Trophoblast cell (in vitro differentiated cells and primary cell): ENCODE measurements around the gene FOXL1.

Experiments used
- DNase-seq, 2 donors: peaks; one replicate each; pipeline ENCODE4 v3.0.0-alpha.2; 2016
- H2AFZ ChIP-seq: 2 replicates; pipeline ENCODE4 v1.6.1; 2013; ENCODE audit warnings: low read length, moderate library complexity, mild to moderate bottlenecking; ENCODE audit not compliant: insufficient read depth, poor library complexity
- H2AK5ac ChIP-seq: 2 replicates; pipeline ENCODE4 v1.6.1; 2013; ENCODE audit warnings: mild to moderate bottlenecking, low read length
- H2BK120ac ChIP-seq: 2 replicates; pipeline ENCODE4 v1.6.1; 2013; ENCODE audit warnings: low read length, mild to moderate bottlenecking, moderate library complexity; ENCODE audit not compliant: insufficient read depth, poor library complexity
- H2BK12ac ChIP-seq: 2 replicates; pipeline ENCODE4 v1.6.1; 2013; ENCODE audit warnings: mild to moderate bottlenecking, low read length, moderate library complexity
- H2BK5ac ChIP-seq: 2 replicates; pipeline ENCODE4 v1.6.1; 2013; ENCODE audit warnings: low read length, low read depth, moderate library complexity, mild to moderate bottlenecking; ENCODE audit not compliant: poor library complexity
- H3K14ac ChIP-seq: 2 replicates; pipeline ENCODE4 v1.6.1; 2013; ENCODE audit warnings: mild to moderate bottlenecking, low read length
- H3K18ac ChIP-seq: 2 replicates; pipeline ENCODE4 v1.6.1; 2013; ENCODE audit warnings: mild to moderate bottlenecking, low read length
- H3K23ac ChIP-seq: 2 replicates; pipeline ENCODE4 v1.6.1; 2013; ENCODE audit warnings: low read length
- H3K27ac ChIP-seq: 2 replicates; pipeline ENCODE4 v1.5.1; 2013; ENCODE audit warnings: low read depth, mild to moderate bottlenecking, inconsistent platforms, low read length, moderate library complexity
- H3K27me3 ChIP-seq: 2 replicates; pipeline ENCODE4 v1.6.1; 2013; ENCODE audit warnings: inconsistent platforms, mild to moderate bottlenecking, low read length, moderate library complexity; ENCODE audit not compliant: insufficient read depth
- H3K36me3 ChIP-seq, 2 experiments: 1 replicate in 1 of 2; 2 replicates in 1 of 2; pipeline ENCODE4 v1.6.1; 2013; ENCODE audit warnings: low read length in 2 of 2, mild to moderate bottlenecking in 2 of 2, moderate library complexity in 1 of 2; ENCODE audit not compliant: insufficient read depth in 2 of 2, control insufficient read depth in 1 of 2
- H3K4ac ChIP-seq: 2 replicates; pipeline ENCODE4 v1.6.1; 2013; ENCODE audit warnings: low read depth, mild to moderate bottlenecking, low read length, moderate library complexity
- H3K4me1 ChIP-seq, 2 experiments: 1 replicate in 1 of 2; 2 replicates in 1 of 2; pipeline ENCODE4 v1.6.1; 2013; ENCODE audit warnings: low read length in 2 of 2, mild to moderate bottlenecking in 2 of 2, moderate library complexity in 1 of 2; ENCODE audit not compliant: insufficient read depth in 2 of 2, control insufficient read depth in 1 of 2
- H3K4me2 ChIP-seq: 2 replicates; pipeline ENCODE4 v1.6.1; 2013; ENCODE audit warnings: inconsistent platforms, mild to moderate bottlenecking, low read length, moderate library complexity
- H3K4me3 ChIP-seq: 2 replicates; pipeline ENCODE4 v1.5.1; 2013; ENCODE audit warnings: mild to moderate bottlenecking, low read depth, low read length, inconsistent platforms
- H3K79me1 ChIP-seq: one replicate; pipeline ENCODE4 v1.6.1; 2013; ENCODE audit warnings: low read length
- H3K79me2 ChIP-seq: 2 replicates; pipeline ENCODE4 v1.6.1; 2013; ENCODE audit warnings: low read length, mild to moderate bottlenecking; ENCODE audit not compliant: control insufficient read depth, insufficient read depth, poor library complexity
- H3K9ac ChIP-seq: 2 replicates; pipeline ENCODE4 v1.6.1; 2013; ENCODE audit warnings: mild to moderate bottlenecking, low read length
- H3K9me3 ChIP-seq: 2 replicates; pipeline ENCODE4 v1.6.1; 2013; ENCODE audit warnings: low read depth, mild to moderate bottlenecking, control low read depth, inconsistent platforms, low read length; ENCODE audit not compliant: insufficient read depth
- H4K12ac ChIP-seq: 2 replicates; pipeline ENCODE4 v1.6.1; 2013; ENCODE audit warnings: low read depth, mild to moderate bottlenecking, low read length, moderate library complexity
- H4K8ac ChIP-seq: 2 replicates; pipeline ENCODE4 v1.6.1; 2013; ENCODE audit warnings: low read depth, mild to moderate bottlenecking, low read length, moderate library complexity
- H4K91ac ChIP-seq: one replicate; pipeline ENCODE4 v1.6.1; 2013; ENCODE audit warnings: low read depth, mild to moderate bottlenecking, low read length, moderate library complexity
- WGBS: extraction: QIAGEN DNeasy Blood & Tissue Kit; methylation state at CpG from one replicate; pipeline ENCODE4 v1.1.7; 2013; ENCODE audit warnings: missing lambda C conversion rate; ENCODE audit not compliant: insufficient read length, insufficient coverage; ENCODE audit errors: extremely low coverage; 5-methylcytosine and 5-hydroxymethylcytosine counted together

FOXL1 gene

GRCh38 chr16:86621966-86622365 lies 43.6 kb downstream of the FOXL1 start:
- no peak overlapping the region for H4K91ac ChIP-seq
- H4K12ac ChIP-seq = no peak overlapping the region
- H3K4ac ChIP-seq = no peak overlapping the region
- no CpG with 5 or more reads among the region's 10 CpGs for WGBS
- H3K79me1 ChIP-seq = no peaks in the 10 kb centered on the region
- no peak overlapping the region for H2AFZ ChIP-seq
- no peak overlapping the region for H3K27ac ChIP-seq
- H4K8ac ChIP-seq = no peak overlapping the region
- no peak overlapping the region for H3K4me2 ChIP-seq
- no peak overlapping the region for H3K23ac ChIP-seq
- no peaks in the 10 kb centered on the region for H3K79me2 ChIP-seq
- no peak overlapping the region for H3K14ac ChIP-seq
- no peaks in the 10 kb centered on the region for H3K36me3 ChIP-seq
- H2BK12ac ChIP-seq = no peak overlapping the region
- H3K9me3 ChIP-seq = peaks cover 6% of the 10 kb centered on the region
- H2BK5ac ChIP-seq = no peak overlapping the region
- H2BK120ac ChIP-seq = no peak overlapping the region
- DNase-seq = no peak
- H3K18ac ChIP-seq = no peak overlapping the region
- peaks cover 5 to 6% of the 10 kb centered on the region in 2 experiments for H3K4me1 ChIP-seq
- H2AK5ac ChIP-seq = no peak overlapping the region
- no peaks in the 10 kb centered on the region for H3K27me3 ChIP-seq
- H3K4me3 ChIP-seq = no peak overlapping the region
- no peak overlapping the region for H3K9ac ChIP-seq

DNA sequence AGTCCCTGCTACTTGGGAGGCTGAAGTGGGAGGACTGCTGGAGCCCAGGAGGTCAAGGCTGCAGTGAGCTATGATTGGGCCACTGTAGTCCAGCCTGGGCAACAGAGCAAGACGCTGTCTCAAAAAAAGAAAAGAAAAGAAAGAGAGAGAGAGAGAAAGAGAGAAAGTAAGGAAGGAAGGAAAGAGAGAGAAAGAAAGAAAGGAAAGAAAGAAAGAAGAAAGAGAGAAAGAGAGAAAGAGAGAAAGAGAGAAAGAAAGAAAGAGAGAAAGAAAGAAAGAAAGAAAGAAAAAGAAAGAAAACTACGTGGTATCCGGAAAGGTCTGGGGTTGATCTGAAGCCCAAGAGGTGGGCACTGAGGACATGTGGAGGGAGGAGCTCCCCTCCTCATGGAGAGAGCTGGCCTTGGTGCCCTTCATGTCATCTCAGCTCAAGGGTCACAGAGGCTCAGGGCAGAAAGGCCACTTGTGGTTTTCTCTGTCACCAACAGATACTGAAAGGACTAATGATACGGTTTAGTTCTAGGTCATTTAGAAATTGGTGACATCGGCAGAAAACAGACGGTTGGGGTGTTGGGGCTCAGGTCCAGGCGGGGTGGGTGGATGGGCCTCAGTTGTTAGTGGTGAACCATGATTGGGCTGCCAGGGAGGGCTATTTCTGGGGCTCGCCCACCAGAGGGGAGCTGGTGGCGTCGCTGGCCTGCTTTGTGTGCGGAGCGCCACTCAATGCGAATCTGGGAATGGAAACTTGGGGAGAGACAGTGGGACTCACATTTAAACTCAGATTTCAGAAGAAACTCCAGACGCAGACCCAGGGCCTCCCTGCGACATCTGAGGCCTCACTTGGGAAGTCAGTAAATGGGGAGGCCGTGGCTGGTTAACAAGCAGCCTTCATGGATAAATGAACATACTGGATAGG lies 44.6 kb downstream of the FOXL1 start:
- Histone ChIP-seq H3K4me1 (peaks cover 6 to 7% of the 10 kb centered on the region in 2 experiments), H2BK5ac (no peak overlapping the region), H3K9ac (no peak overlapping the region), H3K18ac (no peak overlapping the region), H4K8ac (no peak overlapping the region), H3K79me2 (no peaks in the 10 kb centered on the region), H3K9me3 (peaks cover 12% of the 10 kb centered on the region), H2AFZ (no peak overlapping the region), H3K4me3 (no peak overlapping the region), H3K36me3 (no peaks in the 10 kb centered on the region), H3K14ac (no peak overlapping the region), H4K91ac (no peak overlapping the region), H3K27ac (no peak overlapping the region), H2BK120ac (no peak overlapping the region), H3K27me3 (no peaks in the 10 kb centered on the region), H3K79me1 (no peaks in the 10 kb centered on the region), H3K23ac (no peak overlapping the region), H2AK5ac (no peak overlapping the region), H3K4ac (no peak overlapping the region), H2BK12ac (no peak overlapping the region), H3K4me2 (no peak overlapping the region), H4K12ac (no peak overlapping the region)
- WGBS = no CpG with 5 or more reads among the region's 16 CpGs
- DNase-seq = no peak

- H3K27ac ChIP-seq = no peak overlapping the region
- peak overlapping the region; percentile 24 for H2AK5ac ChIP-seq
- no peak overlapping the region for H2AFZ ChIP-seq
- no peak overlapping the region for H3K9ac ChIP-seq
- H4K91ac ChIP-seq = no peak overlapping the region
- H3K4me1 ChIP-seq = peaks cover 6 to 7% of the 10 kb centered on the region in 2 experiments
- peak; percentile 35 to 70 for DNase-seq
- no peak overlapping the region for H3K4ac ChIP-seq
- no peak overlapping the region for H4K12ac ChIP-seq
- no CpG with 5 or more reads among the region's 17 CpGs for WGBS
- H3K14ac ChIP-seq = no peak overlapping the region
- no peak overlapping the region for H4K8ac ChIP-seq
- no peaks in the 10 kb centered on the region for H3K79me2 ChIP-seq
- peaks cover 11% of the 10 kb centered on the region for H3K9me3 ChIP-seq
- H3K27me3 ChIP-seq = no peaks in the 10 kb centered on the region
- H2BK12ac ChIP-seq = no peak overlapping the region
- no peak overlapping the region for H3K18ac ChIP-seq
- H2BK120ac ChIP-seq = no peak overlapping the region
- no peak overlapping the region for H2BK5ac ChIP-seq
- H3K4me3 ChIP-seq = no peak overlapping the region
- H3K4me2 ChIP-seq = no peak overlapping the region
- no peaks in the 10 kb centered on the region for H3K36me3 ChIP-seq
- no peak overlapping the region for H3K23ac ChIP-seq
- H3K79me1 ChIP-seq = no peaks in the 10 kb centered on the region
These were observed 46.7 kb downstream of the FOXL1 start for GRCh38 chr16:86625029-86625428.

DNA sequence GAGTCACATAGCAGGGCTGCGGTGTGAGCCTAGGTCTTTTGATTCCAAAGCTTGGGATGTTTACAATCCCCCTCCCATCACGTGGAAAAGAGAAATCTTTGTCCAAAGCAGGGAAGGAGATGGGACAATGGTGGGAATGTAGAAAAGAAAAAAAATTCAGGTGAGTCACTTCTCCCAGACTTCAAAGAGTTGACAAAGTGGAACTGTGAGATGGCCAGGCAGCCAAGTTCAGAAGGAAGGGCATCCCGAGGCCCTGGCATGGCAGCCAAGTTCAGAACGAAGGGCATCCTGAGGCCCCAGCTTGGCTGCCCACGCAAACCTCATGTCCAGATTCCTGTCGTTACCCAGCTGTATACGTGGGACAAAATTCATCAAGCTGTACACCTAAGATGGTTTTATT lies 47.5 kb downstream of the FOXL1 start:
- no peak overlapping the region for H3K9ac ChIP-seq
- H3K9me3 ChIP-seq = peaks cover 10% of the 10 kb centered on the region
- H2BK5ac ChIP-seq = no peak overlapping the region
- H2BK12ac ChIP-seq = no peak overlapping the region
- no peaks in the 10 kb centered on the region for H3K36me3 ChIP-seq
- H3K4ac ChIP-seq = no peak overlapping the region
- no peak overlapping the region for H3K4me2 ChIP-seq
- no peak overlapping the region for H4K8ac ChIP-seq
- no CpG with 5 or more reads among the region's 7 CpGs for WGBS
- H4K91ac ChIP-seq = no peak overlapping the region
- H2AK5ac ChIP-seq = no peak overlapping the region
- H3K4me3 ChIP-seq = no peak overlapping the region
- H2BK120ac ChIP-seq = no peak overlapping the region
- no peak overlapping the region for H4K12ac ChIP-seq
- no peak overlapping the region for H2AFZ ChIP-seq
- no peak overlapping the region for H3K14ac ChIP-seq
- DNase-seq = peak in 1 of 2 donors; percentile 27
- no peaks in the 10 kb centered on the region for H3K27me3 ChIP-seq
- no peaks in the 10 kb centered on the region for H3K79me1 ChIP-seq
- H3K79me2 ChIP-seq = no peaks in the 10 kb centered on the region
- H3K4me1 ChIP-seq = peaks cover 6 to 7% of the 10 kb centered on the region in 2 experiments
- no peak overlapping the region for H3K18ac ChIP-seq
- H3K23ac ChIP-seq = no peak overlapping the region
- H3K27ac ChIP-seq = no peak overlapping the region
